ENCODE data around the gene STX1B. TPM values are rescaled to one million over a fixed set of nuclear protein-coding genes. Genes with fewer than 3 reads are reported as not detected.

The STX1B gene
- total and polyA plus RNA-seq, 9 donors, result 0.34 to 1.5 (median 0.94) TPM

DNA sequence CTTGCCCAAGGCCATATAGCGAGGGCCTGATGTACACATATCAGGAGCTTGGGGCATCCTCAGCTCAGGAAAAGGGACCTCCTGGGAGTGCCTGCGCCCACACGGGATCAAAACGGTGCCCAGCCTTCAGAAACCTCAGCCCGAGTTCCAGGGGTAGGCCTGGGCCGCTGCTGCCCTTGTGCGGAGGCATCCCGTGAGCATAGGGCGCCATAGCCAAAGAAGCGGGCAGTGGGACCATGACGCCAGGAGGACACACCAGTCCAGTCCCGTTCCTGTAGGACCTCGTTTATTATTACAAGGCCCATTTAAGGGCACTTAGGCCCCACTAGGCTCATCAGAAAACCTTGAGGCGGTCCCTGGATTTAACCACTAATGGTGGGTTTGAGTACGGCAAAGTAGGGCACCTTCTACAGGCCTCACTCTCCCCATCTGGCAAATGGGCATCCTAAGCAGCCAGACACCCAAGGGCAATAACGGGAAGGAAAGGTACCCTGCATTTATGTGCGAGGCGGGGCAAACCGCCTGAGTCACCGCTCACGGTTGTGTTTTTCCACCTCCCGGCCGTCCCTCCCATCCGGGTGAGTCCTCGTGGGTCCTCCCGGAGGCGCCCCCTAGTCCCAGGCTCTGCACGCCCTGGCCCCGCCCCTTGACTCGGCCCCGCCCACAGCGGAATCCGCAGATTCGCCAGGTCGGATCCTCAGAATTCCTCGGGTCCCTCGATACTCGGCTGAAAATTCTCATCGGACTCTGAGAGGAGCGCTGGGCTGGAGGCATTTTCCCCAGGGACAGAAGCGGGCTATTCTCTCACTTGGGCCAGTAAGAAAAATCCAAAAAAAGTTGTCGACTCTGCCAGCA, 53.6 kb downstream of the STX1B start:
- TF ChIP-seq EP300 (IDR thresholded peaks at IDR 0.05) (peak; percentile 33), POLR2A (IDR thresholded peaks at IDR 0.05) (no peak), CTCF (IDR thresholded peaks at IDR 0.05) (peak in 1 of 3 donors; percentile 34)
- Histone ChIP-seq H3K27ac (peak overlapping the region; percentile 97 to 98), H3K4me3 (peak overlapping the region; percentile 82), H3K36me3 (no peaks in the 10 kb centered on the region), H3K4me1 (ENCODE audit: insufficient read depth) (peaks cover 11% of the 10 kb centered on the region), H3K9me3 (no peaks in the 10 kb centered on the region), H3K27me3 (no peaks in the 10 kb centered on the region)
- DNase-seq, result peak; percentile 82 to 91 (median 90)
- 18 to 26% (median 19%) methylated on average over 42 of the region's 42 CpGs for WGBS, 3 donors
- intact Hi-C loops (cut with DNase I), result loop anchor here in 1 of 4 donors (10.0 kb wide), 1 partner anchor 158 kb away; the partner anchor contains the start of gene KAT8

DNA sequence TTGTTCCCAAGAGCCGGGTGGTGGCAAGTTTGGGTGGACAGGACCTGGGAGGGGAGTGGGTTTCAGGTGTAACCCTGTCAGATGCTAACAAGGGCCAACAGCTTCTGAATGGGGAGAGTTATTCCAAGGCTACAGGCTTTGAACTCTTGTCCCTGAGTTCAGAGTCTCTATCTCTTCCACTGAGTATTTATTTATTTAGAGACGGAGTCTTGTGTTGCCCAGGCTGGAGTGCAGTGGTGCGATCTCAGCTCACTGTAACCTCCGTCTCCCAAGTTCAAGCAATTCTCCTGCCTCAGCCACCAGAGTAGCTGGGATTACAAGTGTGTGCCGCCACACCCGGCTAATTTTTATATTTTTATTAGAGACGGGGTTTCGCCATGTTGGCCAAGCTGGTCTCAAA, 55.4 kb downstream of the STX1B start:
- intact Hi-C loops (cut with DNase I), result loop anchor here in 1 of 4 donors (10.0 kb wide), 1 partner anchor 160 kb away; the partner anchor contains the start of gene KAT8
- Histone ChIP-seq H3K4me3 (no peak overlapping the region), H3K9me3 (no peaks in the 10 kb centered on the region), H3K27me3 (no peaks in the 10 kb centered on the region), H3K27ac (no peak overlapping the region), H3K4me1 (ENCODE audit: insufficient read depth) (peaks cover 17% of the 10 kb centered on the region), H3K36me3 (no peaks in the 10 kb centered on the region)
- 65 to 83% (median 66%) methylated on average over 8 of the region's 8 CpGs for WGBS, 3 donors
- TF ChIP-seq POLR2A (IDR thresholded peaks at IDR 0.05) (no peak), EP300 (IDR thresholded peaks at IDR 0.05) (no peak), CTCF (IDR thresholded peaks at IDR 0.05) (no peak)
- DNase-seq, result no peak

DNA sequence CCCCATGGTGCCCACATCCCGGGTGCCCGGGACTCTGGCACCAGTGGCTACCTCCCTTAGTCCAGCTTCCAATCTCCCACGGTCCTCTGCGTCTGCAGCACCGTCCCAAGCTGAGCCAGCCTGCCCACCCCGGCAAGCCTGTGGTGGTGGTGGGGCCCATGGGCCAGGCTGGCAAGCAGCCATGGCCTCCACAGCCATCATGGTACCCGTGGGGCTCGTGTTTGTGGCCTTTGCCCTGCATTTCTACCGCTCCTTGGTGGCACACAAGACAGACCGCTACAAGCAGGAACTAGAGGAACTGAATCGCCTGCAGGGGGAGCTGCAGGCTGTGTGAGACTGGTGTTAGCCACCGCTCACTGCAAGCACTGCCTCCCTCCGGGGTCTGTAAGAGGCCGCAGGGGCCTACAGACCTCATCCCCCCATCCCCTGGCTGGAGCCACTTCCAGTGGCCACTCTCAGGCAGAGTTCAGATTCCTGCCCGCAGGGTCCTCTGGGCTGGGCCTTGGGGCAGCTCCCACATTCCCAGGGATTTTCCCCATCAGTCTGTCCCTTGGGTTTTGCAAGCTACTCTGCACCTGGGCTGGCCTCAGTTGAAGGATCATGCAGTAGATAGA, 56.8 kb downstream of the STX1B start:
- Histone ChIP-seq H3K27me3 (no peaks in the 10 kb centered on the region), H3K4me3 (no peak overlapping the region), H3K9me3 (no peaks in the 10 kb centered on the region), H3K27ac (no peak overlapping the region), H3K36me3 (no peaks in the 10 kb centered on the region), H3K4me1 (ENCODE audit: insufficient read depth) (peaks cover 14% of the 10 kb centered on the region)
- intact Hi-C loops (cut with DNase I), result loop anchor here in 1 of 4 donors (10.0 kb wide), 1 partner anchor 161 kb away; the partner anchor contains the start of gene KAT8
- 28 to 34% (median 33%) methylated on average over 15 of the region's 15 CpGs for WGBS, 3 donors
- peak; percentile 10 to 45 (median 19) for TF ChIP-seq CTCF (IDR thresholded peaks at IDR 0.05)
- no peak for TF ChIP-seq POLR2A (IDR thresholded peaks at IDR 0.05)
- no peak for TF ChIP-seq EP300 (IDR thresholded peaks at IDR 0.05)
- DNase-seq, result peak; percentile 52 to 76 (median 63)

DNA sequence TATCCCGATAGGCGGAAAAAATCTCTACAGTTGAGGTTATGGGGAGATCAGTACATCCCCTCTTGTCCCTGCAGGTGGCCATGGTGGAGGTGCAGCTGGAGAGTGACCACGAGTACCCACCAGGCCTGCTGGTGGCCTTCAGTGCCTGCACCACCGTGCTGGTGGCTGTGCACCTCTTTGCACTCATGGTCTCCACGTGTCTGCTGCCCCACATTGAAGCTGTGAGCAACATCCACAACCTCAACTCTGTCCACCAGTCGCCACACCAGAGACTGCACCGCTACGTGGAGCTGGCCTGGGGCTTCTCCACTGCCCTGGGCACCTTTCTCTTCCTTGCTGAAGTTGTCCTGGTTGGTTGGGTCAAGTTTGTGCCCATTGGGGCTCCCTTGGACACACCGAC, 57.3 kb downstream of the STX1B start:
- Histone ChIP-seq H3K27ac (no peak overlapping the region), H3K9me3 (no peaks in the 10 kb centered on the region), H3K36me3 (no peaks in the 10 kb centered on the region), H3K27me3 (no peaks in the 10 kb centered on the region), H3K4me1 (ENCODE audit: insufficient read depth) (peaks cover 12% of the 10 kb centered on the region), H3K4me3 (no peak overlapping the region)
- intact Hi-C loops (cut with DNase I), result loop anchor here in 1 of 4 donors (10.0 kb wide), 1 partner anchor 162 kb away; the partner anchor contains the start of gene KAT8
- no peak for DNase-seq
- no peak for TF ChIP-seq EP300 (IDR thresholded peaks at IDR 0.05)
- no peak for TF ChIP-seq CTCF (IDR thresholded peaks at IDR 0.05)
- TF ChIP-seq POLR2A (IDR thresholded peaks at IDR 0.05), result no peak
- WGBS, 3 donors, result 78 to 84% (median 80%) methylated on average over 9 of the region's 9 CpGs

All from ovary (tissue), 9 donors.